ENCODE results near the gene RGS10. TPM values are rescaled to one million over a fixed set of nuclear protein-coding genes. Genes with fewer than 3 reads are reported as not detected.

Gene RGS10
- total and polyA plus RNA-seq, 10 of the 15 experiments (the other 5 are each of a cell fraction or from before 2014, with no cell fraction given) = 72.8 to 193 (median 127) TPM

DNA sequence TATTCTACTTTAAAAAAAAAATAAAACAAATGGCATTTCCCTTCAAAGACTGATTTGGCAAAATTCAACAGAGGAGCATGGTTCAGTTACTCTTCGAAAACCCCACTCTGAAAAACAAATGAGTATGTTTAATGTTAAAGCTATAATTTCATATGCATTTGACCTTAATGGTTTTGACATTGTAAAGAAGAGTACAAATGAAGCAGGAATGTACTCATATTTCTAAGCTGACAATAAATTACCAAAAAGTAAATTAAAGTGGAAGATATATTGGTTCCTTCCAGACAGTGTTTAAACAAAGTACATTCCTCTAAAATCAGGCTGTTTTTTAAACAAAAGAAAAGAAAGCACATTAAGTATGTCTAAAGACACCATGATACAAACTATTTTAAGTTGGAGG lies 16.4 kb downstream of the RGS10 start:
- Histone ChIP-seq H3K4me1 (ENCODE audit: control insufficient read depth, insufficient read depth, low read length) (no peaks in the 10 kb centered on the region; the same call in 1 of the 2 replicates), H3K27me3 (replicated peaks in 1 of 2; ENCODE audit: control insufficient read depth in 2 of 2, insufficient read depth in 2 of 2, low read length in 1 of 2) (no peaks in the 10 kb centered on the region), H3K79me2 (ENCODE audit: control insufficient read depth, insufficient read depth, low read length) (peaks cover 24% of the 10 kb centered on the region), H4K20me1 (ENCODE audit: control insufficient read depth, insufficient read depth) (no peaks in the 10 kb centered on the region), H3K9ac (ENCODE audit: control insufficient read depth, insufficient read depth, low read length) (no peak overlapping the region), H3K9me3 (replicated peaks; ENCODE audit: control insufficient read depth, insufficient read depth, low read length) (no peaks in the 10 kb centered on the region), H3K4me2 (ENCODE audit: control insufficient read depth, insufficient read depth) (no peak overlapping the region), H3K27ac (ENCODE audit: control insufficient read depth, insufficient read depth) (no peak overlapping the region), H2AFZ (ENCODE audit: control insufficient read depth, low read depth, low read length) (no peak overlapping the region), H3K4me3 (no peak overlapping the region), H3K36me3 (ENCODE audit: control insufficient read depth in 2 of 2, insufficient read depth in 2 of 2, low read length in 1 of 2) (peaks cover 17 to 24% of the 10 kb centered on the region in 2 experiments; a peak in 3 of 4 replicates)
- ChIA-PET POLR2A (interaction anchor here (1.6 kb wide), 1 partner anchor 8 kb away, joined by 5 read pairs; no protein-coding TSS in a partner anchor), SMC1A (ENCODE audit: uncharacterized antibody, unreplicated experiment) (interaction anchor here (1.0 to 1.9 kb wide), 2 partner anchors 11 to 15 kb away, joined by 3 to 12 read pairs; no protein-coding TSS in a partner anchor), CTCF (interaction anchor here (0.6 to 2.0 kb wide), 6 partner anchors 9 to 110 kb away, joined by 3 to 8 read pairs (median 4); partner anchors contain the start of gene RGS10), RAD21 (ENCODE audit: unreplicated experiment) (interaction anchor here (0.9 to 1.1 kb wide), 2 partner anchors 9 to 14 kb away, joined by 3 to 4 read pairs; no protein-coding TSS in a partner anchor)
- in situ Hi-C loops (cut with MboI) = no loop called here
- ATAC-seq (no peak), DNase-seq (ENCODE audit: low read depth, low spot score) (no peak), FAIRE-seq (no peak)
- intact Hi-C loops (cut with micrococcal nuclease; ENCODE audit: unreplicated experiment) = no loop called here
- 100% methylated on average over 1 of the region's 1 CpG for WGBS (ENCODE audit: insufficient coverage, insufficient replicate concordance, low lambda C conversion rate, missing lambda C conversion rate)
- no peak for TF ChIP-seq CBX5 (IDR thresholded peaks at IDR 0.05; ENCODE audit: low read depth)
- no peak for TF ChIP-seq CHD1 (IDR thresholded peaks at IDR 0.05; ENCODE audit: low read depth, low read length)
- TF ChIP-seq, protein P1, sequence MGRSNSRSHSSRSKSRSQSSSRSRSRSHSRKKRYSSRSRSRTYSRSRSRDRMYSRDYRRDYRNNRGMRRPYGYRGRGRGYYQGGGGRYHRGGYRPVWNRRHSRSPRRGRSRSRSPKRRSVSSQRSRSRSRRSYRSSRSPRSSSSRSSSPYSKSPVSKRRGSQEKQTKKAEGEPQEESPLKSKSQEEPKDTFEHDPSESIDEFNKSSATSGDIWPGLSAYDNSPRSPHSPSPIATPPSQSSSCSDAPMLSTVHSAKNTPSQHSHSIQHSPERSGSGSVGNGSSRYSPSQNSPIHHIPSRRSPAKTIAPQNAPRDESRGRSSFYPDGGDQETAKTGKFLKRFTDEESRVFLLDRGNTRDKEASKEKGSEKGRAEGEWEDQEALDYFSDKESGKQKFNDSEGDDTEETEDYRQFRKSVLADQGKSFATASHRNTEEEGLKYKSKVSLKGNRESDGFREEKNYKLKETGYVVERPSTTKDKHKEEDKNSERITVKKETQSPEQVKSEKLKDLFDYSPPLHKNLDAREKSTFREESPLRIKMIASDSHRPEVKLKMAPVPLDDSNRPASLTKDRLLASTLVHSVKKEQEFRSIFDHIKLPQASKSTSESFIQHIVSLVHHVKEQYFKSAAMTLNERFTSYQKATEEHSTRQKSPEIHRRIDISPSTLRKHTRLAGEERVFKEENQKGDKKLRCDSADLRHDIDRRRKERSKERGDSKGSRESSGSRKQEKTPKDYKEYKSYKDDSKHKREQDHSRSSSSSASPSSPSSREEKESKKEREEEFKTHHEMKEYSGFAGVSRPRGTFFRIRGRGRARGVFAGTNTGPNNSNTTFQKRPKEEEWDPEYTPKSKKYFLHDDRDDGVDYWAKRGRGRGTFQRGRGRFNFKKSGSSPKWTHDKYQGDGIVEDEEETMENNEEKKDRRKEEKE (IDR thresholded peaks at IDR 0.05) = no peak
- TF ChIP-seq, protein P2, sequence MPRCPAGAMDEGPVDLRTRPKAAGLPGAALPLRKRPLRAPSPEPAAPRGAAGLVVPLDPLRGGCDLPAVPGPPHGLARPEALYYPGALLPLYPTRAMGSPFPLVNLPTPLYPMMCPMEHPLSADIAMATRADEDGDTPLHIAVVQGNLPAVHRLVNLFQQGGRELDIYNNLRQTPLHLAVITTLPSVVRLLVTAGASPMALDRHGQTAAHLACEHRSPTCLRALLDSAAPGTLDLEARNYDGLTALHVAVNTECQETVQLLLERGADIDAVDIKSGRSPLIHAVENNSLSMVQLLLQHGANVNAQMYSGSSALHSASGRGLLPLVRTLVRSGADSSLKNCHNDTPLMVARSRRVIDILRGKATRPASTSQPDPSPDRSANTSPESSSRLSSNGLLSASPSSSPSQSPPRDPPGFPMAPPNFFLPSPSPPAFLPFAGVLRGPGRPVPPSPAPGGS (IDR thresholded peaks at IDR 0.05; ENCODE audit: borderline replicate concordance, insufficient read depth, low read depth, low read length, poor library complexity, severe bottlenecking) = no peak
- TF ChIP-seq KLF5 (IDR thresholded peaks at IDR 0.05; ENCODE audit: partially characterized antibody) = no peak
- no peak for TF ChIP-seq NBN (IDR thresholded peaks at IDR 0.05)
- no peak for TF ChIP-seq MEF2A (IDR thresholded peaks at IDR 0.05; ENCODE audit: insufficient read depth, low read depth, low read length)
- no TSS peak for BruUV-seq (replicated peaks)
